HG03045 (cell line): ENCODE measurements around the gene SULT1A2.
"Not testable (repeated sequence)": the region's sequence is repeated elsewhere in the genome, so short reads cannot be mapped to it uniquely, and the experiment has no call there.

ENCODE experiments used
- ATAC-seq: cut with Tn5 transposase; IDR thresholded peaks from one replicate; pipeline ENCODE4 v1.9.1; 2021; ENCODE audit warnings: mild to moderate bottlenecking, moderate library complexity; ENCODE audit not compliant: unreplicated experiment

The SULT1A2 gene

DNA sequence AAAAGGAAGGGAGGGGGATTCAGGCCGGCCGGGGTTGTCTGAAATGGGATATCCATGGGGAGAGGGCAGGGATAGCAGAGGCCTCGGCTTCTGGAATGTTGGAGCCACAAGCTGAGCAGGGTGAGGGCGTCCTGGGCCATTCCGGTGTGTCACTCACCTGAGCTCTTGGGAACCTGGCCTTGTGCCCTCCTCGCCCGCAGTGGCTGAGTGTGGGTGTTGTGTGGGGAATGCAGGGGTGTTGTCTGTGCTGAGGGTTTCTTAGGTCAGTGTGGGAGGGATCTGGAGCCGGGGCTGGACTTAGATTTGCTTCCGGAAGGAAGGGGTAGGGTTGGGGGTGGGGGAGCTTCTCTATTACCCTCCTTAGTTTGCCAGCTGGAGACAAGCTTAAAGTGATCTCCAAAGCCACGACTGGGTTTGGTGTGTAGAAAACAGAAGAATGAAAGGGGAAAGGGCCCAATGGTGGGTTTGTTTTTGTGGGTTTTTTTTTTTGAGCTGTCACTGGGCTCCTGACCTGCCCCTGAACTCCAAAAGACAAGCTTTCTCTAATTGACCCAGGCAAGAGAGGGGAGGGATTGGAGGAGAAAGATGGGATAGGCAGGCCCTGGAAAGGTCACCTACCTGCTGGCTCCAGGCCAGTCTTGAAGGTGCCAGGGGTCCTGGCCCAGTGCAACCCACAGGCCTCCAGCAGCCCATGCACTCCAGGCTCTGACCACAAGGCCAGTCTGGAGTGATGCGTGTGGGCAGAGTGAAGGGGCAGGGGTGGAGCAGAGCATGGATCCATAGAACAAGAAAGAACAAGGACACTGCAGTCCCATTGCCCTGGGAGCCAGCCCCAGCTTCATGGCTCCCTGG lies at the start of gene SULT1A2:
Gene SULT1A2, minus strand, starts transcription at position 211 of the 852 bp plus-strand sequence. CDS start 1,120 bp downstream, outside the sequence.
- no peak for ATAC-seq

DNA sequence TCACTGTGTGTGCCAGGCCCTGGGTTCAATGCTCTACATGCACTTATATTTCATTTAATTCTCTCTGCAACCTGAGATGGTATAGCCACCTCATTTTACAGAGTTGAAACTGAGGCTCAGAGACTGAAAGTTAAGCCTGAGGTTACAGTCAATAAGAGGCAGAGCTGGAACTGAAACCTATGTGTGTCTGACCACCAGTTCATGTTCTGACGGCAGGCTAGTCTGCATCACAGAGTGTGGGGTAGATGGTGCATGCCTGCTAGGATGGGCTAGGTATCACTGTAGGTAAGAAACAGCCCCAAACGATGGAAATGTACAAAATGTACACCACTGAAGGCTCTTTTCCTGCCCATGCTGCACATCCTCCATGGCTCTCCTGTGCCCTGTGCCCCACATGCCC lies 43.1 kb upstream of the SULT1A2 start:
- ATAC-seq: not testable (repeated sequence)

DNA sequence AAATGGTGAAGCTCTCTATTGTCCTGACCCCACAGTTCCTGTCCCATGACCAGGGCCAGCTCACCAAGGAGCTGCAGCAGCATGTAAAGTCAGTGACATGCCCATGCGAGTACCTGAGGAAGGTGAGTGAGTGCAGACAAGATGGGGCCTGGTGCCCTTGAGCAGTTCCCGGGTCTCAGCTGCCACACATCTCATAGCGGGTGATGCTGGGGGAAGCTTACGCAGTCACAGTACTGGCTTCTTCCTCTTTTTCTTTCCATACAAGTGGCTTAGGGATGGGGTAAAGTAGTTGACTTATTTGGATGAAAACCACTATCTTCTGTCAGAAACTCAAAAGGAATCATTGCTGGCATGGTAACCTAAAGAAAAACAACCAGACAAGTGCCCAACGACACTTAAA lies 41.5 kb upstream of the SULT1A2 start:
- ATAC-seq: not testable (repeated sequence)

DNA sequence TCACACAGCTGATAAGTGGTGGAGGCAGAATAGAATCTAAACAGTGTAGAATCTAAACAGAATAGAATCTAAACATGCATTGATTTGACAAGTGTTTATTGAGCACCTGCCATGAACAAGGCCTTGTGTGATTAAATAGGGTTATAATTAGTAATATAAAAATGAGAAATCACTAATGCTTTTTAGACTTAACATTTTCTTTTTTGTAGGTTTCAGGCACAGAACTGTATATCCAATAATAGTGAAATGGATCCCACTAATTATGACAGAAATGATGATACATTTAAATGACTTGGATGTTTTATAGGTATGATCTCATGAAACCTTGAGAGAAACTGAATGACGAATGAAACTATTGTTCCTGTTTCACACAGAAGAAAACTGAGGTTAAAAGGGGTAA lies 40.9 kb upstream of the SULT1A2 start, which contains the start of gene NPIPB8:
Gene NPIPB8, plus strand, starts transcription at position 301 of the 400 bp plus-strand sequence. CDS start 296 bp downstream, outside the sequence.
- not testable (repeated sequence) for ATAC-seq

DNA sequence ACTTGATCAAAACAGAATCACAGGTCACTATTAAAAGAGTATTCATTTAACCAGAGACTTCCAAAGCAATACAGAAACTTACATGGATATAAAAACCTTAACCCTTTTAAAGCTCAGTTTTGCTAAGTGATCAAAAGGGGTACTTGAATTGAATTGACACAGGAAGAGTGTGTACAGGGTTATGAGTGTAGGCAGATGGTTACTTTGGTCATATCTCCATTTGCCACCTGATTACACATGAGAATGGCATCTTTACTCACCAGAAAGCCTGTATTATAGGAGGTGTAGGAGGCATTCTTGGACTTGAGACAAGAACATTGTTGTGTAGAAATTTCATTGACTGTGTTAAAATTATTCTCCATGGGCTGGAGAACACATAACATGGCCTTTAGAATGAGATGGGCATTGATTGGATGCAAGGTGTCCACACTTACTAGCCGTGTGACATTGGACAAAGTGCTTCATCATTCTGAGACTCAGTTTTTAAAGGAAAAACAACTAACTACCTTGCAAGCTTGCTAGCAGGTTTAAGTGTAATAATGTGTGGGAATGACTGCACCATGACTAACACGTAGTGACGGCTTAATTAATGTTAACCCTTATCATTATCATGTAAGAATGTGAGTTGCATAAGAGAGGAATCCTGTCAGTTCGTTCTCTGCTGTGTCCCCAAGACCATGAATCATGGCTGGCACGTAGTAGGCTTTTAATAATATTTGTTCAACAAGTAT lies 39.4 kb upstream of the SULT1A2 start:
- ATAC-seq: not testable (repeated sequence)

DNA sequence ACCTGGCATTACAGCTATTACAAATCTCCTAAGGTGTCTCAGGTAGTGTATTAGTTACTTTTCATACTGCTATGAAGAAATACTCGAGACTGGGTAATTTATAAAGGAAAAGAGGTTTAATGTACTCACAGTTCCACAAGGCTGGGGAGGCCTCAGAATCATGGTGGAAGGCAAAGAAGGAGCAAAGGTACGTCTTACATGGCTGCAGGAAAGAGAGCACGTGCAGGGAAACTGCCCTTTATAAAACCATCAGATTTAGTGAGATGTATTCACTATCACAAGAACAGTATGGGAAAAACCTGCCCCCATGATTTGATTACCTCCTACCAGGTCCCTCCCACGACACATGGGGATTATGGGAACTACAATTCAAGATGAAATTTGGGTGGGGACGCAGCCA lies 34.1 kb upstream of the SULT1A2 start:
- ATAC-seq: not testable (repeated sequence)

DNA sequence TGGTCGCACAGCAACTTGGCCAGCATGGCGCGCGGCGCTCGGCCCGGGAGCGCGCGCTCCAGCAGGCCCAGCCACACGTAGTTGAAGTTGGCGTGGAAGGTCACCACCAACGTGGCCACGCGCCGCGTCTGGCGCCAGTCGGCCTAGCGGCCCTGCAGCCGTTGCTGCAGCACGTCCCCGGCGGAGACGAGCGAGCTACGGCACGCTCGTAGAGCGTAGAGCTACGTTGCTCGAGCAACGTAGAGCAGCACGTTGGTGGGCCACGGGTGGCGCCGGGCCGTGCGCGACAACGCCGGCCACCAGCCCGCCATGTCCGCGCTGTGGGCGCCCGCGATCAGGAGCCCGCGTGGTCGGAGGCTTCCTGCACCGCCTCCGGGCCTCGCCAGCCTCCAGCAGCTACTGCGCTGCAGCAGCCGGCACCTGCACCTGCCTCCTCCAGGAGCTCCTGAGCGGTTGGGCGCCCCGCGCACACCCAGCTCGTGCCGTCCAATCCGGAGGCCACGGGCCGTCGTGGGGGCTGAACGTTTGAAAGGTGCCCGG lies 26.4 kb upstream of the SULT1A2 start:
- no peak for ATAC-seq

DNA sequence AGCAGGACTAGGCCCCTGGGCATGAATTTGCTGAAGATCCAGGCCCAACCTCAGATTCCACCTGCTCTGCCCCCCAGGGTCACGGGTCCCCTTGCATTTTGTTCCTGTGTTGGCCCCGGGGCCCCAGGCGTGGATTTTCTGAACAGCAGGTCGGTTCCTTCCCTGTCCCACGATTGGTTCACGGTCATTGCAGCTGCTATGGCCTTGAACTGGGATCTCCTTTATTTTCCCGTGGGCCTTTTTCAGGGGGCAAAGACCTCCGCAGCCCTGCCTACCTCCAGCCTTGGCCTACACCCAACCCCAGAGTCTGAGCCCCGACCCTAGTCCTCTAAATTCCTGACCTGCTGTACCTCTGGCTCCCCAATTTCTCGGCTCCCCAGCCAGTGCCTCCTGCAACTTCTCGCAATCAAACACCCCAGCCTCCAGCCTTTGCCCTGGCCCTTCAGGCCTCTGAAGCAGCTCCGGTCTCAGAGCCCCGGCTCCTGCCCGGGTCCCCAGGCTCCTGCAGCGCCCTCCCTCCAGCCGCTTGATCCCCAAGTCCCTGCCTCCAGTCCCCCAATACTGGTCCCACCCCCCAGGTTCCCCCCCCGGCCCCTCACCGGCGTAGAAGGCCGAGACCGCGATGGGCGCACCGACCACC lies 25.8 kb upstream of the SULT1A2 start:
- not testable (repeated sequence) for ATAC-seq

DNA sequence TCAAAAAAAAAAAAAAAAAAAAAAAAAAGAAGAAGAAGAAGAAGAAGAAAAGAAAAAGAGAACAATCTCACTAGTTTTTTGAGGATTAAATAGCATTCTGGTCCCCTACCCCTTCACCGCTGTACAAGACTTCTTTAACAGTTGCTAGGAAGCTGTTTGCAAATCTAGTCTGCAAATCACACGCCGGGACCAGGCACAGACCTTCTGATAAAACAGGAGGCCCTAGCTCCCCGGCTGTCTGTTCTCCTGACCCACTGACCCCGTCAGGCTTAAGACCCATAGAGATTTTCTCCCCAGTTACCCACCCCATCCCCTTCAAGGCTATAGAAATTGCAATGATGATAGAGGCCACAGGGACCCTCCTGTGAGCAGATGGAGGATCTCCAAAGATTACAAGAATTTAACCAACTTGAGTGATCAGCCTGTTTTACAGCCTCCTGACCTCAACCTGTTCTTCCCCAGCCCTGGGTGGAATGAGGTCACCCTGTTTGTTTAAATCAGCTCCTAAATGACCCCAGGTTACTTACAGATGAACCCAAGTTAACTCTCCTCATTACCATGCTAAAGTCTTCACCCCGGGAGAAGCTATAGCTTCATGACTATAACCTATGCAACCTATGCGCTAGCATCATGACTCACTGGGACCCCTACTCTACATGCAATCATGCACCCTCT lies 24.8 kb upstream of the SULT1A2 start:
- ATAC-seq: no peak

DNA sequence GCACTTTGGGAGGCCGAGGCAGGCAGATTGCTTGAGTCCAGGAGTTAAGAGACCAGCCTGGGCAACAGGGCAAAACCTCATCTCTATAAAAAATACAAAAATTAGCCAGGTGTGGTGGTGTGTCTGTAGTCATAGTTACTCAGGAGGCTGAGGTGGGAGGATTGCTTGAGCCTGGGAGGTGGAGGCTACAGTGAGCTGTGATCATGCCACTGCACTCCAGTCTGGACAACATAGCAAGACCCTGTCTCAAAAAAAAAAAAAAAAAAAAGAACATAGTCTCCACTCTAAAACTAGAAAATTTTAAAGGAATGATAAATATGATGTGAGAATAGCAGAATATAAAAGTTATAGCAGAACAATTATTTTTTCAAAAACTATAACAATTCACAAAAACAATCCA lies 23.5 kb upstream of the SULT1A2 start:
- not testable (repeated sequence) for ATAC-seq

DNA sequence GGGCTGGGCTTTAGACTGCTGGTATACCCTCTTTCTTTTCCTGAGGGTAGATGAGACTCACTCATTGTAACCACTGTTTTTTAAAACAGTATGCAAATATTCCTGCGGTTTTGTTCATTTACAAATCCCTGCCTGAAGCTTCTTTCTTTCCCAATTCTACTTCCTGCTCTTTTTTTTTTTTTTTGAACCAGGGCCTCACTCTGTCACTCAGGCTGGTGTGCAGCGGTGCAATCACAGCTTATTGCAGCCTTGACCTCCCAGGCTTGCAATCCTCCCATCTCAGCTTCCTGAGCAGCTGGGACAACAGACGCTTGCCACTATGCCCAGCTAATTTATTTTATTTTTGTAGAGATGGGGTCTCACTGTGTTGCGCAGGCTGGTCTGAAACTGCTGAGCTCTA lies 21.0 kb upstream of the SULT1A2 start:
- no peak for ATAC-seq

DNA sequence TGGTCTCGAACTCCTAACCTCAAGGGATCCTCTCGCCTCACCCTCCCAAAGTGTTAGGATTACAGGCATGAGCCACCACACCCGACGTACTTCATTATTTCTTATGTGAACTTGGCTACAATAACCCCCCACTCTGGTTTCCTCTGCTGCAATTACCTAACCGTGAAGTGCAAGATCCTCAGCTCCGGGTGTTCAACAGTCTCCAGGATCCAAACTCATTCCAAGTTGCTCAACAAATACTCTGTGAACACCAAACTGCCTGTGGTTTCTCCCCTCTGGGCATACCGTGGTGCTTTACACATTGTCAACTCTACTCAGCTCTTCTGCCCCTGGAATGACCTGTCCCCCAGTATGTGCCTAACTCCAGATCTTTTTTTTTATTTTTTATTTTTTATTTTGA lies 19.8 kb upstream of the SULT1A2 start:
- no peak for ATAC-seq

DNA sequence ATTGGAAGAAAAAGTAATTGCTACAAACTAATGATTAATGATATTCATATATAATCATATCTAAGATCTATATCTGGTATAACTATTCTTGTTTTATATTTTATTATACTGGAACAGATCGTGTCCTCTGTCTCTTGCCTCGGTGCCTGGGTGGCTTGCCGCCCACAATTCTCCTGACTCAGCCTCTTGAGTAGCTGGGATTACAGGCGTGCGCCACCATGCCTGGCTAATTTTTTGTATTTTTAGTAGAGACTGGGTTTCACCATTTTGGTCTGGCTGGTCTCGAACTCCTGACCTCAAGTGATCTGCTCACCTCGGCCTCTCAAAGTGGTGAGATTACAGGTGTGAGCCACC lies 19.4 kb upstream of the SULT1A2 start:
- not testable (repeated sequence) for ATAC-seq

DNA sequence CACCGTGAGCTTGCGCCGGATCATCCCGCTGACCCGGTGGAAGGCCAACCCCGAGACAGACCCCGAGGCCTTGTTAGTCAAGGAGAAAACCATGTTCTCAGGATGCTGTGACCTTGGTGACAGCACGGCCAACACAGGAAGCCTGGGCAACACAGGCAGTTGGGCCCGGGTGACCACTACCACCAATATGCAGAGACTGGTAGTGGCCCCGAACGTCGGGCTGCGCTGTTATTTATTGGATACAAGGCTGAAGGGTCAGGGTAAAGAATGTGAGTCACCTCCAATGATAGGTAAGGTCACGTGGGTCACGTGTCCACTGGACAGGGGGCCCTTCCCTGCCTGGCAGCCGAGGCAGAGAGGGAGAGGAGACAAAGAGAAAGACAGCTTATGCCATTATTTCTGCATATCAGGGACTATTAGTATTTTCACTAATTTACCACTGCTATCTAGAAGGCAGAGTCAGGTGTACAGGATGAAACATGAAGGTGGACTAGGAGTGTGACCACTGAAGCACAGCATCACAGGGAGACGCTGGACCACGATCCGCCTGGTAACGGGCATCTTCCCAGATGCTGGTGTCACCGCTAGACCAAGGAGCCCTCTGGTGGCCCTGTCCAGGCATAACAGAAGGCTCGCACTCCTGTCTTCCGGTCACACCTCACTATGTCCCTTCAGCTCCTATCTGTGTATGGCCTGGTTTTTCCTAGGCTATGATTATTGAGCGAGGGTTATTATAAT lies 18.8 kb upstream of the SULT1A2 start:
- not testable (repeated sequence) for ATAC-seq

DNA sequence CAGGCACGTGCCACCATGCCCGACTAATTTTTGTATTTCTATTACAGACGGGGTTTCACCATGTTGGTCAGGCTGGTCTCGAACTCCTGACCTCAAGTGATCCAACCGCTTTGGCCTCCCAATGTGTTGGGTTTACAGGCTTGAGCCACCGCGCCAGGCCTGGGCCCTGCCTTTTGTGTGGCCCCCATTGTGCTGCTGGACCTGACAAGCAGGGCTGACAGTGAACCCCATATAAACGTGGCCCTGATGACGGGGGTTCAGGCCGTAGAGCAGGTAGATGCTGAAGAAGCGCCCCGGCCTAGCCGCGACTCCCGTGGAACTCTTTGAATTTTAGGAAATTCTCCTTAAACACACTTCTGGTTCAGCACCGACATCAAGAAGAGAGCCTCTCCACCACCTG lies 17.7 kb upstream of the SULT1A2 start:
- not testable (repeated sequence) for ATAC-seq

DNA sequence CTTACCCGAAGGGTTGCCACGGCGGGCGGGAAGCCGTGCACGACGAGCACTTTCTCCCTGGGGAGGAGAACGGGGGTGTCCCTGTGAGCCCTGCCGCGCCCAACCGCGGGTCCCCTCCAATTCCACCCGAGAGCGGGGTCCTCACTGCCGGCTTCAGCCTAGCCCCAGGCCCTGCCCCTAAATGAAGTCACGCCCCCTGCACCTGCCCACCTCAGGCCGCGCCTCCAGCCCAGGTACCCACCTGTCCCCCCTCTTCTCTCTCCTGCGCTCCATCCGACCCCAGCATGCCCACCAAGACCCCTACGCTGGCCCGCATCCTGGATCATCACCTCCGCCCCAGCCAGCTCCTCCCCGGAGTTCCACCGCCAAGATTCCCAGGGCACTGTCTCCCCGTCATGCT lies 17.1 kb upstream of the SULT1A2 start:
- ATAC-seq: not testable (repeated sequence)

DNA sequence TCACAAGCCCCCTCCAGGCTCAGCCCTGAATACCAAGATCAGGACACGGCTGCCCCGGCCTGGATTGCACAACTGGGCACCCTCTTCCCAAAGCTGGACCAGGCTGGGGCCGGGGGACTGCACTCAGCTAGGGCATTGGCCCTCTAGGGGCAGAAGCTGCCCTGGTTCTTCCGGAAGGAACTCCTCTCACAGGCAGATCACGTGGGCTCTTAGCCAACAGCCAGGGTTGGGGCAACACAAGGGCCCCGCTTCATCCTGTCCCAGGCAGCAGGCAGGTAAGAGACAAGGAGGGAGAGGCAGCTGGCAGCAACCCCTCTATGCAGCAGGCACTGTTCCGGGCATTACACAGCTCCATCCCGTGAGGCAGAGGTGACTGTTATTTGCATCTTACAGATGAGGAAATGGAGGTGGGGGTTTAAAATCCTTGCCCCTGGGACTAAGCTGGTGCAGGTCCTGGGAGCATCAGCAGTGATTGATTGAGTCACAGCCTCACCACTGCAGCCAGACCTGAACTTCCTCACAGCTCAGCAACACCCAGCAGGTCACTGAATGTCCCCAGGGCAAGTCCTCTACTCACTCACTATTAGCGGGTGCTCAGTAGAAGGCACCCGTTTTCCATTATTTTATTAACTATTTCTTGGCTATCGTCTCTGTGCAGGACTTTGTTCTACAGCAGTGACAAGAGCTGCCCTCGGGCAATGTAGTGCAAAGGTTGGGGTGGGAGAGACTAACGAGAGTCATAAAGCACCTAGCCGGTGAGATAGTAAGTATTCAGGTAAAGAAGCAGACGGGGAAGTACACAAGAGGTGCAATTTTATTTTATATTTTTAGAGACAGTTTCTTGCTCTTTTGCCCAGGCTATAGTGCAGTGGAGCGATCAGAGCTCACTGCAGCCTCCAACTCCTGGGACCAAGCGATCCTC lies 15.8 kb upstream of the SULT1A2 start:
- ATAC-seq: not testable (repeated sequence)

DNA sequence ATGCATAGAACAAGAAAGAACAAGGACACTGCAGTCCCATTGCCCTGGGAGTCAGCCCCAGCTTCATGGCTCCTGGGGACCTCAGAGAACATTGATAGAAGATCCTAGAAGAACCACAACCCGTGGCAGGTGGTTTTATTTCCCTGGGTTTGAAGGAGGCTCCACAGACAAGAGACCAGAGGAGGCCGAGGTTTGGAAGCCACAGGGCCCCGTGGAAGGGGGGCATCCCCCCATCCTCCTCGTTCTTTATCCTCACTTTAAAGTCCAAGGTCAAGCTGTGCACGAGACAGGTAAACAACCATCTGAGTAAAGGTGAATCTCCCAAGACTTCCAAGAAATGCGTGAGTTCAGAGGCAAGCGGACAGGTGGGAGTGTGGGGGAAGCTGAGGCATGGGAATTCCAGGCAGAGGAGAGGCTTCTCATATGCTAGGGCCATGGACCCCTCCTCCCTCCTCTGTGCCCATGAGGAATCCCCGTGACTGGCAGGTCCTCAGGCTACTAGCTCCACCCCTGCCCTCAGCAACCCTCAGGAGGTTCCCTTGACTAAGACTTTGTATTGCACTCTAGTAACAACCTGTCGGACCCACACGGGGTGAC lies 13.8 kb upstream of the SULT1A2 start:
- no peak for ATAC-seq
